NK-92 (cell line): ENCODE data around the gene EXOC3.

ENCODE experiments used
- DNase-seq: peaks from one replicate; lab custom pipeline; 2025; ENCODE audit not compliant: unreplicated experiment; lab: John Stamatoyannopoulos, UW

The EXOC3 gene

DNA sequence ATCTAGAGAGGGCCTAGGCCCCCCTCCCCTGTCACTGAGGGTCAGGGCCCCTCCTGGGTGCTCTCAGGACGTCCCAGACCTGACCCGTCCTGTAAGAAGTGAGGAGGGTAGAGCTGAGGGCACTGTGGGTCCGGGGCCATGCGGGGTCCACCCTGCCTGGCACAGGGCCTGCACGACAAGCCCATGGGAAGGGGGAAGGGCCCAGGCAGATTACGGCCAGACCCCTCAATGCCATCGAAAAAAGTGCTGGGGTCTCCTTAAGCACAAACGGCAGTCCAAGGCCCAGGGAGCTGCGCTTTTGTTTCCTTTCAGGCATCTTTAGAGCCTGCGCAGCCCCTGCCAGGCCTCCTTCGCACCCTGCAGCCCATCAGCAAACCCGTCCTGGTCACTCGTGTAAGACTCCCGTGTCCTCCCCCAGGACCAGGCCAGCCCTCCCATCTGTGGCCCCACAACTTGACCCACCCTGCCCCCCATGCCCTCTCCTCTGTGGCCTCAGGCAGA, 4.4 kb upstream of the EXOC3 start:
- DNase-seq, result no peak

GRCh38 chr5:439181-439580, 3.8 kb upstream of the EXOC3 start:
- DNase-seq, result no peak

DNA sequence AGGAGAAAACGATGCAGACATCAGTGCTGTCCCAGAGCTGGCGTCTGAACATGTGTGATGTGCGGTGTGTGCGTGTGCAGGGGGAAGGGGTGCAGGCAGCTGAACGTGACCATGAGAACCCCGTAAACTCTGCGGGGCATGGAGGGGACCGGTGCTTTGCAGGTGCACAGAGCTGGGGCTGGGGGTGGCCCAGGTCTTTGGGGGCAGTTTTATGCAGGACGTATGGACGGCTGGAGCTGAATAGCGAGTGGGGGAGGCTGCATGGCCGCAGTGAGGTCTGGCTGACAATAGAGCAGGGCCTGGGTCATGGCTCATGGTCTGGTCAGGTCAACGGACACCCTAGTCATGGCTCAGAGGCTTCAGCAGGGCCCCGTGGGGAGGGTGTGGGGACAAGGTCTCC, 3.3 kb upstream of the EXOC3 start:
- DNase-seq, result no peak

- no peak for DNase-seq
Observed at GRCh38 chr5:440401-441201, 2.4 kb upstream of the EXOC3 start.

GRCh38 chr5:441996-442334, 1.0 kb upstream of the EXOC3 start:
- no peak for DNase-seq

DNA sequence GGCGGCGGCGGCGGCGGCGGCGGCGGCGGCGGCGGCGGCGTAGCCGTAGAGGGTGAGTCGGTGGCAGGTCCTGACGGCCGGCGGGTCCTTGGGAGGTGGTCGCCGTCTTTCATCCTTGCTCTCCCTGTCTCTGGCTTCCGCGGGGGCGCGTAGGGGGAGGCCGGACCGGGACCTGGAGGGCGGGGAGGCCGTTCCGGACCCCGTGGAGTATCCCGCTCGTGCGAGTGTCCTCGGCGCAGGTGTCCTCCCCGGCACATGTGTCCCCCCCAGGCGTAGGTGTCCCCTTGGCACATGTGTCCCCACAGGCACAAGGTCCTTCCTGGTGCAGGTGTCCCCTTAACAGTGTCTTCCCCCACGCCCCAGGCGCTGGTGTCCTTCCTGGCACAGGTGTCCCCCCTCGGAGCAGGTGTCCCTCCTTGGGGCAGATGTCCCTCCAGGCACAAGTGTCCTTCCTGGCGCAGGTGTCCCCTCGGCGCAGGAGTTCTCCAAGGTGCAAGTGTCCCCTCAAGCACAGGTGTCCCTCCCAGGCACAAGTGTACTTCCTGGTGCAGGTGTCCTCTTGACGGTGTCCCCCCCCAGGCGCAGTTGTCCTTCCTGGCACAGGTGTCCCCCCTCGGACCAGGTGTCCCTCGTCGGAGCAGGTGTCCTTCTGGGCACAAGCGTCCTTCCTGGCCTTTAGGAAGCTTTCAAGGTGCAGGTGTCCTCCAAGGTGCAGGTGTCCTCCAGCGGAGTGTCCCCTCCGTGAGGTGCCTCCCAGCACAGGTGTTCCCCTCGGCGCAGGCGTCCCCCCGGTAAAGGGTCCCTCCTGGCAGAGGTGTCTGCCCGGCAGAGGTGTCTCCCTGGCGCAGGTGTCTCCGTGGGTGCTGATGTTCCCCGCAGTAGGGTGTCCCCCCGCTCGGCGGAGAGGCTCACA, 519 bp downstream of the EXOC3 start:
- no peak for DNase-seq

GRCh38 chr5:444226-444625, 1.2 kb downstream of the EXOC3 start:
- DNase-seq, result no peak

DNA sequence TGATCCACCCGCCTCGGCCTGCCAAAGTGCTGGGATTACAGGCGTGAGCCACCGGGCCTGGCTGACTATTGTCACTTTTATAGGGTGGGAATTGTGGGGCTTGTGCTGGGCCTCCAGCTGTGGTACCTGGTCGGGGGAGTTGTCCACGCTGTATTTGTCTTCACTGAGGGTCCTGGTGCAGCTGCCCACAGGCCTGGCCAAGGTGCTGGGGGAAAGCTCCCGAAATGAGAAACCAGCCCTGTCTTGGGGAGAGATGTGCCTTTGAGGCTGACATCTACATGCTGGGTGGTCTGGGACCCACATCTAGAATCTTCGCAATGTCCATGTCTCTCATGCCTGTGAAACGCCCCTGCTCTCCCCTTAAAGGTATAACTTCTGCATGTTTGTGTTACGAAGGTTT, 2.6 kb downstream of the EXOC3 start:
- DNase-seq, result no peak

DNA sequence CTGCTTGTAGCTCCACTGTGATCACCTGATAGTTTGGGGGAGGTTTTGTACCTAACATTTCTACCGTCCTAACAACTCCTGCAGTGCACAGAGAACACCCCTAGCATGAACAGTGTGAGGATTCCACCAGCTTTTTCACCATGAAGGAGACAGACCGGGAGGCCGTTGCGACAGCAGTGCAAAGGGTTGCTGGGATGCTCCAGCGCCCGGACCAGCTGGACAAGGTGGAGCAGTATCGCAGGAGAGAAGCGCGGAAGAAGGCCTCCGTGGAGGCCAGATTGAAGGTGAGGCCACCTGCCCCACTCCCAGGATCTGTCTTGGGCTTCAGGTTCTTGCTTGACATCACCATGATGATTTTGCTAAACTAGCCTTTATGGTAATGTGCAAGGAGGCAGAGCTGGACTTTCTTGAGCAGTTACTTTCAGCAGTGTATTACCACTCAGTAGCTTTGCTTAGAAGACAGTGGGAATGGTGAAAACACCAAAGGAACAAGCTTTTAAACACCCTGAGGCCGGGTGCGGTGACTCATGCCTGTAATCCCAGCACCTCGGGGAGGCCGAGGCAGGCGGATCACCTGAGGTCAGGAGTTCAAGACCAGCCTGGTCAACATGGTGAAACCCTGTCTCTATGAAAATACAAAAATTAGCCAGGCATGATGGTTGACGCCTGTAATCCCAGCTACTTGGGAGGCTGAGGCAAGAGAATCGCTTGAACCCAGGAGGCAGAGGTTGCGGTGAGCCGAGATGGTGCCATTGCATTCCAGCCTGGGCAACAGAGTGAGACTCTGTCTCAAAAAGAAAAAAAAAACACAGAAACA, 3.3 kb downstream of the EXOC3 start:
- DNase-seq, result no peak

GRCh38 chr5:446883-447263, 3.9 kb downstream of the EXOC3 start:
- no peak for DNase-seq

- no peak for DNase-seq
Observed at GRCh38 chr5:447501-447900, 4.5 kb downstream of the EXOC3 start.

- no peak for DNase-seq
Observed at GRCh38 chr5:448061-448765, 5.2 kb downstream of the EXOC3 start.

DNA sequence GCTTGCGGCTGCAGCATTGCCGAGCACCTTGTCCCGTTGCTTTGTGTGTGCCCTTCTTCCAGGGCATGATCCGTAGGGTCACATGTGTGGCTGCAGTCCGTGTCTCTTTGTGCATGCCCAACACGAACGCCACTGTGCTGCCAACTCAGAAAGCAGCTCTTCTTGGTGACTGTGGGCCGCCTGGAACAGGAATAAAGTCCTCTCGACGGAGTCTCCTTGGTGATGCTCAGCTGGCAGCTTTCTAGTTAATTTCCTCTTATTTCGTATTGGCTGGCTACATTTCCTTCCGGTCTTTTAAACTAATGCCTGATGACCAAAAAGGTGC, 5.8 kb downstream of the EXOC3 start:
- no peak for DNase-seq

- no peak for DNase-seq
Observed at GRCh38 chr5:449151-449550, 6.2 kb downstream of the EXOC3 start.

- DNase-seq, result no peak
Observed at GRCh38 chr5:451587-452458, 8.8 kb downstream of the EXOC3 start.

GRCh38 chr5:452978-453710, 10.2 kb downstream of the EXOC3 start:
- no peak for DNase-seq

DNA sequence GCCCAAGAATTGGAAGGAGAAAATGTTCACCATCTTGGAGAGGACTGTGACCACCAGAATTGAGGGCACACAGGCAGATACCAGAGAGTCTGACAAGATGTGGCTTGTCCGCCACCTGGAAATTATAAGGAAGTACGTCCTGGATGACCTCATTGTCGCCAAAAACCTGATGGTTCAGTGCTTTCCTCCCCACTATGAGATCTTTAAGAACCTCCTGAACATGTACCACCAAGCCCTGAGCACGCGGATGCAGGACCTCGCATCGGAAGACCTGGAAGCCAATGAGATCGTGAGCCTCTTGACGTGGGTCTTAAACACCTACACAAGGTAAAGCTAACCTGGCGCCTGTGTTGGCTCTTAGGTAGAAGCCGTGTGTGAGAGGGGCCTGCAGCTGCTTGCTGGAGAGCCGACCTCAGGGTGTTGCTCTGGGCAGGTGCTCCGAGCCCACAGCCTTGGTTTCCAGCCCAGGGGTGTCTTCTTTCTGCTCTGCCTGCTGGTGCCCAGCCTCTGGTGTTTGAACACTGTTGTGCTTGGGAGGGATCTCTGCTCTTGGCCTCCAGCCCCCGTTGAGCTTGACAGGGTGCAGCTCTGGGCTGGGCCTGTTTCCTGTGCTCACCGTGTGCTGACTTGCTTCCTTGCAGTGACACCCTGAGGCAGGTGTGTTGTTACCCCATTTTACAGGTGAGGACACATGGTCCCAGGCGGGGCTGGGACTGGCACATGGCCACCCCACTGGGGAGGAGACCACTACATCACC, 10.9 kb downstream of the EXOC3 start:
- DNase-seq, result no peak

- DNase-seq, result no peak
Observed at GRCh38 chr5:454936-455335, 12.0 kb downstream of the EXOC3 start.

GRCh38 chr5:455806-456205, 12.8 kb downstream of the EXOC3 start:
- DNase-seq, result no peak
